HG02870 (cell line): Measurements from ENCODE around the gene FAM3D.
A peak's percentile ranks its signal among the peaks of the same experiment; 100 is the strongest.
"Not testable (repeated sequence)": the region's sequence is repeated elsewhere in the genome, so short reads cannot be mapped to it uniquely, and the experiment has no call there.

ENCODE experiments used
- ATAC-seq: cut with Tn5 transposase; IDR thresholded peaks from one replicate; pipeline ENCODE4 v1.9.1; 2021; ENCODE audit warnings: mild to moderate bottlenecking, moderate library complexity; ENCODE audit not compliant: unreplicated experiment

Gene FAM3D

GRCh38 chr3:58666683-58667082, at the start of gene FAM3D:
Gene FAM3D (minus strand): TSS chr3:58666774. CDS start chr3:58655563, 11,211 bp downstream.
- ATAC-seq, result no peak

- no peak for ATAC-seq
Measured at GRCh38 chr3:58713715-58714401, 47.3 kb upstream of the FAM3D start.

GRCh38 chr3:58711871-58712270, 45.3 kb upstream of the FAM3D start:
- ATAC-seq, result no peak

- not testable (repeated sequence) for ATAC-seq
Measured at GRCh38 chr3:58708983-58709382, 42.4 kb upstream of the FAM3D start.

- no peak for ATAC-seq
Measured at GRCh38 chr3:58708116-58708791, 41.7 kb upstream of the FAM3D start.

GRCh38 chr3:58707390-58707930, 40.9 kb upstream of the FAM3D start:
- no peak for ATAC-seq

- no peak for ATAC-seq
Measured at GRCh38 chr3:58706395-58707167, 40.0 kb upstream of the FAM3D start.

- no peak for ATAC-seq
Measured at GRCh38 chr3:58704745-58705144, 38.2 kb upstream of the FAM3D start.

GRCh38 chr3:58704304-58704703, 37.7 kb upstream of the FAM3D start:
- not testable (repeated sequence) for ATAC-seq

GRCh38 chr3:58698246-58698645, 31.7 kb upstream of the FAM3D start:
- no peak for ATAC-seq

- ATAC-seq, result peak; percentile 61
Measured at GRCh38 chr3:58697561-58697960, 31.0 kb upstream of the FAM3D start.

GRCh38 chr3:58696813-58697212, 30.2 kb upstream of the FAM3D start:
- not testable (repeated sequence) for ATAC-seq

- no peak for ATAC-seq
Measured at GRCh38 chr3:58696093-58696492, 29.5 kb upstream of the FAM3D start.

GRCh38 chr3:58695284-58695683, 28.7 kb upstream of the FAM3D start:
- not testable (repeated sequence) for ATAC-seq

- peak; percentile 56 for ATAC-seq
Measured at GRCh38 chr3:58693940-58694850, 27.6 kb upstream of the FAM3D start.

GRCh38 chr3:58692484-58692883, 25.9 kb upstream of the FAM3D start:
- no peak for ATAC-seq

- no peak for ATAC-seq
Measured at GRCh38 chr3:58691997-58692396, 25.4 kb upstream of the FAM3D start.

GRCh38 chr3:58690490-58690889, 23.9 kb upstream of the FAM3D start:
- no peak for ATAC-seq

- ATAC-seq, result no peak
Measured at GRCh38 chr3:58688574-58688973, 22.0 kb upstream of the FAM3D start.

GRCh38 chr3:58686847-58687246, 20.3 kb upstream of the FAM3D start:
- no peak for ATAC-seq
